ENCODE measurements around the gene TMEM150A. TPM values are rescaled to one million over a fixed set of nuclear protein-coding genes. Genes with fewer than 3 reads are reported as not detected.
"Not testable (repeated sequence)": the region's sequence is repeated elsewhere in the genome, so short reads cannot be mapped to it uniquely, and the experiment has no call there.

Gene TMEM150A
- 8.2 and 11.1 TPM in 2 replicates for total RNA-seq (2014; rRNA removed; shearing (Covaris generic))
- polyA plus RNA-seq (2014; cell fraction: nucleus; rRNA removed), result 16.8 and 20.7 TPM in 2 replicates

- peak; percentile 84 for DNase-seq (ENCODE audit: extremely low read depth, low read depth)
Measured at GRCh38 chr2:85602476-85603234, at the start of gene TMEM150A. Gene TMEM150A, minus strand, starts transcription at chr2:85602698. Its CDS starts 750 bp downstream, at chr2:85601948.

GRCh38 chr2:85652056-85652455 lies 49.6 kb upstream of the TMEM150A start:
- DNase-seq (ENCODE audit: extremely low read depth, low read depth), result no peak

- DNase-seq (ENCODE audit: extremely low read depth, low read depth), result no peak
Measured at GRCh38 chr2:85651097-85651496, 48.6 kb upstream of the TMEM150A start.

GRCh38 chr2:85650456-85650855 lies 48.0 kb upstream of the TMEM150A start:
- no peak for DNase-seq (ENCODE audit: extremely low read depth, low read depth)

- no peak for DNase-seq (ENCODE audit: extremely low read depth, low read depth)
Measured at GRCh38 chr2:85649201-85650190, 47.0 kb upstream of the TMEM150A start.

GRCh38 chr2:85648619-85649018 lies 46.1 kb upstream of the TMEM150A start:
- DNase-seq (ENCODE audit: extremely low read depth, low read depth), result peak; percentile 14

GRCh38 chr2:85647823-85648526 lies 45.5 kb upstream of the TMEM150A start:
- DNase-seq (ENCODE audit: extremely low read depth, low read depth), result no peak

GRCh38 chr2:85646166-85646565 lies 43.7 kb upstream of the TMEM150A start:
- DNase-seq (ENCODE audit: extremely low read depth, low read depth), result no peak

- DNase-seq (ENCODE audit: extremely low read depth, low read depth), result no peak
Measured at GRCh38 chr2:85644909-85645308, 42.4 kb upstream of the TMEM150A start.

- no peak for DNase-seq (ENCODE audit: extremely low read depth, low read depth)
Measured at GRCh38 chr2:85642725-85643124, 40.2 kb upstream of the TMEM150A start.

GRCh38 chr2:85635636-85636035 lies 33.1 kb upstream of the TMEM150A start:
- no peak for DNase-seq (ENCODE audit: extremely low read depth, low read depth)

- DNase-seq (ENCODE audit: extremely low read depth, low read depth), result no peak
Measured at GRCh38 chr2:85635011-85635410, 32.5 kb upstream of the TMEM150A start.

GRCh38 chr2:85631316-85631715 lies 28.8 kb upstream of the TMEM150A start:
- no peak for DNase-seq (ENCODE audit: extremely low read depth, low read depth)

- no peak for DNase-seq (ENCODE audit: extremely low read depth, low read depth)
Measured at GRCh38 chr2:85628658-85629057, 26.2 kb upstream of the TMEM150A start.

GRCh38 chr2:85623991-85624390 lies 21.5 kb upstream of the TMEM150A start:
- no peak for DNase-seq (ENCODE audit: extremely low read depth, low read depth)

GRCh38 chr2:85621338-85621737 lies 18.8 kb upstream of the TMEM150A start:
- DNase-seq (ENCODE audit: extremely low read depth, low read depth), result no peak

GRCh38 chr2:85619617-85620016 lies 17.1 kb upstream of the TMEM150A start:
- no peak for DNase-seq (ENCODE audit: extremely low read depth, low read depth)

GRCh38 chr2:85617723-85618122 lies 15.2 kb upstream of the TMEM150A start:
- DNase-seq (ENCODE audit: extremely low read depth, low read depth), result not testable (repeated sequence)

- no peak for DNase-seq (ENCODE audit: extremely low read depth, low read depth)
Measured at GRCh38 chr2:85615413-85615728, 12.9 kb upstream of the TMEM150A start.

- DNase-seq (ENCODE audit: extremely low read depth, low read depth), result not testable (repeated sequence)
Measured at GRCh38 chr2:85614757-85615156, 12.3 kb upstream of the TMEM150A start.
